Left ventricle myocardium inferior (tissue), 1 donor: ENCODE results near the gene SERTAD3. TPM values are rescaled to one million over a fixed set of nuclear protein-coding genes. Genes with fewer than 3 reads are reported as not detected.

ENCODE experiments used
- DNase-seq: peaks from one replicate; pipeline ENCODE4 v3.0.0-alpha.2; 2020
- H3K27ac ChIP-seq: fragments of 200-600 bp; replicated peaks from 2 replicates; pipeline ENCODE4 v1.8.0; 2021
- H3K27me3 ChIP-seq: fragments of 200-600 bp; 2 replicates; pipeline ENCODE4 v1.8.0; 2021; ENCODE audit warnings: low read depth
- H3K36me3 ChIP-seq: fragments of 200-600 bp; 2 replicates; pipeline ENCODE4 v1.8.0; 2021
- H3K4me1 ChIP-seq: fragments of 200-600 bp; 2 replicates; pipeline ENCODE4 v1.8.0; 2021
- H3K4me3 ChIP-seq: fragments of 200-600 bp; 2 replicates; pipeline ENCODE4 v1.8.0; 2021; ENCODE audit warnings: mild to moderate bottlenecking, moderate library complexity
- H3K9me3 ChIP-seq: fragments of 200-600 bp; replicated peaks from 2 replicates; pipeline ENCODE4 v1.8.0; 2021
- CTCF ChIP-seq: fragments of 200-600 bp; IDR thresholded peaks from 2 replicates; pipeline ENCODE4 v1.8.0; 2021; ENCODE audit warnings: antibody characterized with exemption, mild to moderate bottlenecking, borderline replicate concordance
- intact Hi-C: fragments of 100-400 bp; cut with micrococcal nuclease; formaldehyde crosslinking; loops from one replicate; pipeline ENCODE4 v1.11.0; 2022
- total RNA-seq: library from RNA; stranded (reverse); fragmentation: NEBNext Ultra II Directional; extraction: Animal tissue kit (Norgen Biotek cat#: 25700); gene quantifications from one replicate; pipeline ENCODE4 v1.2.1, GENCODE V29; 2021
- donor health status: DM: no; HTN: yes; CAD: no; lungs with severe emphysema.

Gene SERTAD3
- total RNA-seq, 1 donor from 2014 or later, result 16.2 TPM

GRCh38 chr19:40396886-40397567 lies 47.1 kb downstream of the SERTAD3 start:
- TF ChIP-seq CTCF, result no peak
- Histone ChIP-seq H3K4me1 (peaks cover 3% of the 10 kb centered on the region), H3K27ac (no peak overlapping the region), H3K36me3 (no peaks in the 10 kb centered on the region), H3K4me3 (no peak overlapping the region), H3K27me3 (no peaks in the 10 kb centered on the region), H3K9me3 (no peaks in the 10 kb centered on the region)
- intact Hi-C loops, result no loop called here
- no peak for DNase-seq

- Histone ChIP-seq H3K4me1 (peaks cover 3% of the 10 kb centered on the region), H3K4me3 (no peak overlapping the region), H3K27me3 (no peaks in the 10 kb centered on the region), H3K27ac (no peak overlapping the region), H3K36me3 (no peaks in the 10 kb centered on the region), H3K9me3 (no peaks in the 10 kb centered on the region)
- no peak for DNase-seq
- TF ChIP-seq CTCF, result no peak
- intact Hi-C loops, result no loop called here
Measured at GRCh38 chr19:40395956-40396355, 48.2 kb downstream of the SERTAD3 start.

- intact Hi-C loops, result no loop called here
- no peak for DNase-seq
- TF ChIP-seq CTCF, result no peak
Measured at GRCh38 chr19:40394816-40395210, 49.3 kb downstream of the SERTAD3 start.

GRCh38 chr19:40393894-40394815 lies 50.0 kb downstream of the SERTAD3 start:
- no peak overlapping the region for H3K4me3 ChIP-seq
- intact Hi-C loops, result no loop called here

More at GRCh38 chr19:40394816-40395210, 49.3 kb downstream of the SERTAD3 start:
- no peaks in the 10 kb centered on the region for H3K36me3 ChIP-seq
- H3K9me3 ChIP-seq, result no peaks in the 10 kb centered on the region
- peaks cover 3% of the 10 kb centered on the region for H3K4me1 ChIP-seq
- no peak overlapping the region for H3K4me3 ChIP-seq
- H3K27me3 ChIP-seq, result no peaks in the 10 kb centered on the region
- no peak overlapping the region for H3K27ac ChIP-seq

More at GRCh38 chr19:40393894-40394815, 50.0 kb downstream of the SERTAD3 start:
- Histone ChIP-seq H3K27me3 (no peaks in the 10 kb centered on the region), H3K4me1 (peaks cover 3% of the 10 kb centered on the region), H3K9me3 (no peaks in the 10 kb centered on the region), H3K36me3 (no peaks in the 10 kb centered on the region), H3K27ac (no peak overlapping the region)
- DNase-seq, result no peak
- no peak for TF ChIP-seq CTCF
